Measurements from ENCODE around the gene TMEM18.

- TF ChIP-seq CTCF (conservative IDR thresholded peaks at IDR 0.05 in 1 of 2, IDR thresholded peaks at IDR 0.05 in 1 of 2; ENCODE audit: extremely low read depth in 1 of 2, insufficient read depth in 1 of 2, low read depth in 1 of 2, low read length in 2 of 2) (no peak), EZH2 (IDR thresholded peaks at IDR 0.05; ENCODE audit: borderline replicate concordance, low read length) (no peak)
Measured at GRCh38 chr2:680496-680895, 3.3 kb upstream of the TMEM18 start.

All from mammary epithelial cell (primary cell).